ENCODE measurements around the gene MAP4K3.
"Not testable (repeated sequence)": the region's sequence is repeated elsewhere in the genome, so short reads cannot be mapped to it uniquely, and the experiment has no call there.

DNA sequence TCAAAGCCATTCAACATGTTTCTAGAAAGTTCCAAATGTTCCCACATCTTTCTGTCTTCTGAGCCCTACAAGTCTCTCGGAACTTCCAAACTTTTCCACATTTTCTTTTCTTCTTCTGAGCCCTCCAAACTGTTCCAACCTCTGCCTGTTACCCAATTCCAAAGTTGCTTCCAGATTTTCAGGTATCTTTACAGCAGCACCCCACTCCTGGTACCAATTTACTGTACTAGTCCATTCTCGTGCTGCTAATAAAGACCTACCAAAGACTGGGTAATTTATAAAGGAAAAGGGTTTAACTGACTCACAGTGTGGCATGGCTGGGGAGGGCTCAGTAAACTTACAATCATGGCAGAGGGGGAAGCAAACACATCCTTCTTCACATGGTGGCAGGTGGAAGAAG is 76.7 kb downstream of the MAP4K3 start:
- TF ChIP-seq, protein P1, sequence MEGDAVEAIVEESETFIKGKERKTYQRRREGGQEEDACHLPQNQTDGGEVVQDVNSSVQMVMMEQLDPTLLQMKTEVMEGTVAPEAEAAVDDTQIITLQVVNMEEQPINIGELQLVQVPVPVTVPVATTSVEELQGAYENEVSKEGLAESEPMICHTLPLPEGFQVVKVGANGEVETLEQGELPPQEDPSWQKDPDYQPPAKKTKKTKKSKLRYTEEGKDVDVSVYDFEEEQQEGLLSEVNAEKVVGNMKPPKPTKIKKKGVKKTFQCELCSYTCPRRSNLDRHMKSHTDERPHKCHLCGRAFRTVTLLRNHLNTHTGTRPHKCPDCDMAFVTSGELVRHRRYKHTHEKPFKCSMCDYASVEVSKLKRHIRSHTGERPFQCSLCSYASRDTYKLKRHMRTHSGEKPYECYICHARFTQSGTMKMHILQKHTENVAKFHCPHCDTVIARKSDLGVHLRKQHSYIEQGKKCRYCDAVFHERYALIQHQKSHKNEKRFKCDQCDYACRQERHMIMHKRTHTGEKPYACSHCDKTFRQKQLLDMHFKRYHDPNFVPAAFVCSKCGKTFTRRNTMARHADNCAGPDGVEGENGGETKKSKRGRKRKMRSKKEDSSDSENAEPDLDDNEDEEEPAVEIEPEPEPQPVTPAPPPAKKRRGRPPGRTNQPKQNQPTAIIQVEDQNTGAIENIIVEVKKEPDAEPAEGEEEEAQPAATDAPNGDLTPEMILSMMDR (tag by site-specific recombination; IDR thresholded peaks at IDR 0.05): not testable (repeated sequence)
- TF ChIP-seq ZNF664 (tag by site-specific recombination; IDR thresholded peaks at IDR 0.05); YY1 (tag by site-specific recombination; IDR thresholded peaks at IDR 0.05); ZNF132 (tag by site-specific recombination; IDR thresholded peaks at IDR 0.05; ENCODE audit: borderline replicate concordance); EGR2 (tag by site-specific recombination; IDR thresholded peaks at IDR 0.05; ENCODE audit: low read depth); ZNF341 (tag by site-specific recombination; IDR thresholded peaks at IDR 0.05; ENCODE audit: low read depth); ZNF776 (tag by site-specific recombination; IDR thresholded peaks at IDR 0.05; ENCODE audit: borderline replicate concordance); ZNF302 (tag by site-specific recombination; IDR thresholded peaks at IDR 0.05; ENCODE audit: low read depth): not testable (repeated sequence)
- TF ChIP-seq, protein P2, sequence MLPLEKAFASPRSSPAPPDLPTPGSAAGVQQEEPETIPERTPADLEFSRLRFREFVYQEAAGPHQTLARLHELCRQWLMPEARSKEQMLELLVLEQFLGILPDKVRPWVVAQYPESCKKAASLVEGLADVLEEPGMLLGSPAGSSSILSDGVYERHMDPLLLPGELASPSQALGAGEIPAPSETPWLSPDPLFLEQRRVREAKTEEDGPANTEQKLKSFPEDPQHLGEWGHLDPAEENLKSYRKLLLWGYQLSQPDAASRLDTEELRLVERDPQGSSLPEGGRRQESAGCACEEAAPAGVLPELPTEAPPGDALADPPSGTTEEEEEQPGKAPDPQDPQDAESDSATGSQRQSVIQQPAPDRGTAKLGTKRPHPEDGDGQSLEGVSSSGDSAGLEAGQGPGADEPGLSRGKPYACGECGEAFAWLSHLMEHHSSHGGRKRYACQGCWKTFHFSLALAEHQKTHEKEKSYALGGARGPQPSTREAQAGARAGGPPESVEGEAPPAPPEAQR (tag by site-specific recombination; IDR thresholded peaks at IDR 0.05): not testable (repeated sequence)
- TF ChIP-seq, protein P3, sequence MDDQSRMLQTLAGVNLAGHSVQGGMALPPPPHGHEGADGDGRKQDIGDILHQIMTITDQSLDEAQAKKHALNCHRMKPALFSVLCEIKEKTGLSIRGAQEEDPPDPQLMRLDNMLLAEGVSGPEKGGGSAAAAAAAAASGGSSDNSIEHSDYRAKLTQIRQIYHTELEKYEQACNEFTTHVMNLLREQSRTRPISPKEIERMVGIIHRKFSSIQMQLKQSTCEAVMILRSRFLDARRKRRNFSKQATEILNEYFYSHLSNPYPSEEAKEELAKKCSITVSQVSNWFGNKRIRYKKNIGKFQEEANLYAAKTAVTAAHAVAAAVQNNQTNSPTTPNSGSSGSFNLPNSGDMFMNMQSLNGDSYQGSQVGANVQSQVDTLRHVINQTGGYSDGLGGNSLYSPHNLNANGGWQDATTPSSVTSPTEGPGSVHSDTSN (CRISPR knock-in tag; IDR thresholded peaks at IDR 0.05): not testable (repeated sequence)
- TF ChIP-seq, protein P4, sequence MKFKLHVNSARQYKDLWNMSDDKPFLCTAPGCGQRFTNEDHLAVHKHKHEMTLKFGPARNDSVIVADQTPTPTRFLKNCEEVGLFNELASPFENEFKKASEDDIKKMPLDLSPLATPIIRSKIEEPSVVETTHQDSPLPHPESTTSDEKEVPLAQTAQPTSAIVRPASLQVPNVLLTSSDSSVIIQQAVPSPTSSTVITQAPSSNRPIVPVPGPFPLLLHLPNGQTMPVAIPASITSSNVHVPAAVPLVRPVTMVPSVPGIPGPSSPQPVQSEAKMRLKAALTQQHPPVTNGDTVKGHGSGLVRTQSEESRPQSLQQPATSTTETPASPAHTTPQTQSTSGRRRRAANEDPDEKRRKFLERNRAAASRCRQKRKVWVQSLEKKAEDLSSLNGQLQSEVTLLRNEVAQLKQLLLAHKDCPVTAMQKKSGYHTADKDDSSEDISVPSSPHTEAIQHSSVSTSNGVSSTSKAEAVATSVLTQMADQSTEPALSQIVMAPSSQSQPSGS (tag by site-specific recombination; IDR thresholded peaks at IDR 0.05; ENCODE audit: low read depth): not testable (repeated sequence)
- TF ChIP-seq, protein P5, sequence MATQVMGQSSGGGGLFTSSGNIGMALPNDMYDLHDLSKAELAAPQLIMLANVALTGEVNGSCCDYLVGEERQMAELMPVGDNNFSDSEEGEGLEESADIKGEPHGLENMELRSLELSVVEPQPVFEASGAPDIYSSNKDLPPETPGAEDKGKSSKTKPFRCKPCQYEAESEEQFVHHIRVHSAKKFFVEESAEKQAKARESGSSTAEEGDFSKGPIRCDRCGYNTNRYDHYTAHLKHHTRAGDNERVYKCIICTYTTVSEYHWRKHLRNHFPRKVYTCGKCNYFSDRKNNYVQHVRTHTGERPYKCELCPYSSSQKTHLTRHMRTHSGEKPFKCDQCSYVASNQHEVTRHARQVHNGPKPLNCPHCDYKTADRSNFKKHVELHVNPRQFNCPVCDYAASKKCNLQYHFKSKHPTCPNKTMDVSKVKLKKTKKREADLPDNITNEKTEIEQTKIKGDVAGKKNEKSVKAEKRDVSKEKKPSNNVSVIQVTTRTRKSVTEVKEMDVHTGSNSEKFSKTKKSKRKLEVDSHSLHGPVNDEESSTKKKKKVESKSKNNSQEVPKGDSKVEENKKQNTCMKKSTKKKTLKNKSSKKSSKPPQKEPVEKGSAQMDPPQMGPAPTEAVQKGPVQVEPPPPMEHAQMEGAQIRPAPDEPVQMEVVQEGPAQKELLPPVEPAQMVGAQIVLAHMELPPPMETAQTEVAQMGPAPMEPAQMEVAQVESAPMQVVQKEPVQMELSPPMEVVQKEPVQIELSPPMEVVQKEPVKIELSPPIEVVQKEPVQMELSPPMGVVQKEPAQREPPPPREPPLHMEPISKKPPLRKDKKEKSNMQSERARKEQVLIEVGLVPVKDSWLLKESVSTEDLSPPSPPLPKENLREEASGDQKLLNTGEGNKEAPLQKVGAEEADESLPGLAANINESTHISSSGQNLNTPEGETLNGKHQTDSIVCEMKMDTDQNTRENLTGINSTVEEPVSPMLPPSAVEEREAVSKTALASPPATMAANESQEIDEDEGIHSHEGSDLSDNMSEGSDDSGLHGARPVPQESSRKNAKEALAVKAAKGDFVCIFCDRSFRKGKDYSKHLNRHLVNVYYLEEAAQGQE (tag by site-specific recombination; IDR thresholded peaks at IDR 0.05): not testable (repeated sequence)
- TF ChIP-seq, protein P6, sequence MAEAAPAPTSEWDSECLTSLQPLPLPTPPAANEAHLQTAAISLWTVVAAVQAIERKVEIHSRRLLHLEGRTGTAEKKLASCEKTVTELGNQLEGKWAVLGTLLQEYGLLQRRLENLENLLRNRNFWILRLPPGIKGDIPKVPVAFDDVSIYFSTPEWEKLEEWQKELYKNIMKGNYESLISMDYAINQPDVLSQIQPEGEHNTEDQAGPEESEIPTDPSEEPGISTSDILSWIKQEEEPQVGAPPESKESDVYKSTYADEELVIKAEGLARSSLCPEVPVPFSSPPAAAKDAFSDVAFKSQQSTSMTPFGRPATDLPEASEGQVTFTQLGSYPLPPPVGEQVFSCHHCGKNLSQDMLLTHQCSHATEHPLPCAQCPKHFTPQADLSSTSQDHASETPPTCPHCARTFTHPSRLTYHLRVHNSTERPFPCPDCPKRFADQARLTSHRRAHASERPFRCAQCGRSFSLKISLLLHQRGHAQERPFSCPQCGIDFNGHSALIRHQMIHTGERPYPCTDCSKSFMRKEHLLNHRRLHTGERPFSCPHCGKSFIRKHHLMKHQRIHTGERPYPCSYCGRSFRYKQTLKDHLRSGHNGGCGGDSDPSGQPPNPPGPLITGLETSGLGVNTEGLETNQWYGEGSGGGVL (tag by site-specific recombination; IDR thresholded peaks at IDR 0.05): not testable (repeated sequence)
- TF ChIP-seq, protein P7, sequence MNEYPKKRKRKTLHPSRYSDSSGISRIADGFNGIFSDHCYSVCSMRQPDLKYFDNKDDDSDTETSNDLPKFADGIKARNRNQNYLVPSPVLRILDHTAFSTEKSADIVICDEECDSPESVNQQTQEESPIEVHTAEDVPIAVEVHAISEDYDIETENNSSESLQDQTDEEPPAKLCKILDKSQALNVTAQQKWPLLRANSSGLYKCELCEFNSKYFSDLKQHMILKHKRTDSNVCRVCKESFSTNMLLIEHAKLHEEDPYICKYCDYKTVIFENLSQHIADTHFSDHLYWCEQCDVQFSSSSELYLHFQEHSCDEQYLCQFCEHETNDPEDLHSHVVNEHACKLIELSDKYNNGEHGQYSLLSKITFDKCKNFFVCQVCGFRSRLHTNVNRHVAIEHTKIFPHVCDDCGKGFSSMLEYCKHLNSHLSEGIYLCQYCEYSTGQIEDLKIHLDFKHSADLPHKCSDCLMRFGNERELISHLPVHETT (tag by site-specific recombination; IDR thresholded peaks at IDR 0.05): not testable (repeated sequence)
